ENCODE data around the gene ACTL7B. TPM values are rescaled to one million over a fixed set of nuclear protein-coding genes. Genes with fewer than 3 reads are reported as not detected.

ACTL7B gene
- total RNA-seq, 2 donors from 2014 or later, result 0.12 TPM; not detected in 1

DNA sequence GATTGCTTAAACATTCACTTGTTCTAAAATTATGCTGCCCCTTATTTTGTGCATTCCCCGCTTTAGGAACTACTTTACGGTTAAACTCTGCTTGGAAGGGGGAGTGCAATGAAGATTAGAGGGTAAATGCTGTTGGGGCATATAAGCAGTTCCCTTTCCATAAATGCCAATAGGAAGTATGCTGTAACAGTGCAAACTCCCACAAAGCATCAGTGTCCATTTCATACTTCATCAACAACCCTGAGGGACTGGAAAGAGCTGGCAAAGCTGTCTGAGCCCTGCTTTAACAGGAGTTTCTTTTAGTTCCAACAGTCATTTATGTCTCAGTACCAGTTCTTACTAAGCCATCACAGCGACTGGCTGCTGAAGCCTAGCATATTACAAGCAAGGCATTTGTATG is 8.1 kb upstream of the ACTL7B start:
- Mint-ChIP-seq H3K36me3 (ENCODE audit: insufficient read depth in 2 of 2) (peaks cover 0 to 2% of the 10 kb centered on the region in 2 donors), H3K27me3 (ENCODE audit: low read depth) (no peaks in the 10 kb centered on the region), H3K9me3 (no peaks in the 10 kb centered on the region), H3K4me3 (no peak overlapping the region), H3K4me1 (ENCODE audit: low read depth) (peaks cover 9% of the 10 kb centered on the region), H3K27ac (no peak overlapping the region)
- ATAC-seq (replicated peaks in 1 of 2), result no peak
- DNase-seq, result no peak

DNA sequence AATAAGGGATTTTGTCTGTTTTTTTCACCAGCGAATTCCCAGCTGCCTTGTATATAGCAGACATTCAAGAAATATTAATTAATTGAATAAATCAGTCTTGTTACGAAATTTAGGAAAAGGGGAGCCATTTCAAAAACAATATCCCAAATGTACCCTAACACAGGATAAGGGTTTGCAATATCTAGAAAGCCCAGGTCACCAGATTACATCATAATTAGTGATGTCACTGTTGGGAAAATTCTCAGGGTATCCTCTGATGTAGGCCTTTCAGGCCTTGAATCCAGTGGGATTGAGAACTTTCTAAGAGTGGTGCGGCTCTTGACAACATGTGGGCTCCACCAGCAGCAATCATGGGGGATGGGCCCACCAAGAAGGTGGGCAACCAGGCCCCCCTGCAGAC is 6.2 kb upstream of the ACTL7B start, which contains the start of gene ACTL7A:
TSS of gene ACTL7A (plus strand) at position 270 of the 400 bp plus-strand sequence. CDS start at position 327, 57 bp downstream.
- no peak within 1 kb of the TSS for H3K27ac Mint-ChIP-seq
- ATAC-seq (replicated peaks in 1 of 2) (no peak), DNase-seq (no peak)
- no peak within 1 kb of the TSS for H3K4me3 Mint-ChIP-seq
- no peaks in the 10 kb centered on the region for H3K9me3 Mint-ChIP-seq
- peaks cover 9% of the 10 kb centered on the region for H3K4me1 Mint-ChIP-seq (ENCODE audit: low read depth)
- no peaks in the 10 kb centered on the region for H3K36me3 Mint-ChIP-seq (ENCODE audit: insufficient read depth in 2 of 2)
- H3K27me3 Mint-ChIP-seq (ENCODE audit: low read depth), result peaks cover 5% of the 10 kb centered on the region

DNA sequence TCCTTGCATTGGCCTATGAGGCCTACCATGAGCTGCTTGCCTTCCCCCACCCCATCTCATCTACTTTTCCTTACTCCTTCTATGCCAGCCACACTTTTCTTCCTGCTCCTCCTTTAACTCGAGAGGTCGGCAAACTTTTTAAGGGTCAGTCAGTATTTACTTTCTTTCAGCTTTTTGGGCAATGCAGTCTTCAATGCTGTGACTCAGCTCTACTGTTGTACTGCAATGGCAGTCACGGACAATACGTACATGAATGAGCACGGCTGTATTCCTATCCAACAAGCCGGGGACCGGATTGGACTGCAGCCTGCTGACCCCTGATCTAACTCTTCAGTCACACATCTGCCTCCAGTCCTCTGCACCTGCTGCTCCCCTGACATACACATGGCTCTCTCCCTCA is 5.7 kb upstream of the ACTL7B start:
- H3K36me3 Mint-ChIP-seq (ENCODE audit: insufficient read depth in 2 of 2), result no peaks in the 10 kb centered on the region
- no peak for ATAC-seq (replicated peaks in 1 of 2)
- H3K27ac Mint-ChIP-seq, result no peak overlapping the region
- peaks cover 5% of the 10 kb centered on the region for H3K27me3 Mint-ChIP-seq (ENCODE audit: low read depth)
- no peaks in the 10 kb centered on the region for H3K9me3 Mint-ChIP-seq
- no peak for DNase-seq
- H3K4me1 Mint-ChIP-seq (ENCODE audit: low read depth), result peaks cover 9% of the 10 kb centered on the region
- no peak overlapping the region for H3K4me3 Mint-ChIP-seq

DNA sequence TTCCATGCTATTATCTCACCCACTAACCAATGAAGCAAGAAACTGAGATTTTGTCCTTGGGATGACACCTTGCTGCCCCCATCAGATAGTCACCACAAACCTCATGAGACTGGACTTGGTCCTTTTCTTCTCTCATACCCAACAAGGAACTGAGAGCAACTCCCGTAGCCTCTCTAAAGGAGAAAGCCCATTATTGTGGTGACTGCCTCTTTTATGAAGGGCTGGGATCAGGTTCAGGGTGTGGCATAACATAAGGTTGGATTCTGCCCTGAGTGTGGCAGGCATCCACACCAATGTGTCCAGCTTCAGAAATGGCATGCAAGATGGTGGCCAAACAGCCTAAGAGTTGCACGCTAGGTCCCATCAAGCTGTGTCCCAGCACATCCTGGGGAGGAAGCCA is 5.0 kb upstream of the ACTL7B start:
- Mint-ChIP-seq H3K4me3 (no peak overlapping the region), H3K27ac (no peak overlapping the region), H3K36me3 (ENCODE audit: insufficient read depth in 2 of 2) (no peaks in the 10 kb centered on the region), H3K4me1 (ENCODE audit: low read depth) (peaks cover 9% of the 10 kb centered on the region), H3K9me3 (no peaks in the 10 kb centered on the region), H3K27me3 (ENCODE audit: low read depth) (peaks cover 5% of the 10 kb centered on the region)
- no peak for ATAC-seq (replicated peaks in 1 of 2)
- DNase-seq, result no peak

DNA sequence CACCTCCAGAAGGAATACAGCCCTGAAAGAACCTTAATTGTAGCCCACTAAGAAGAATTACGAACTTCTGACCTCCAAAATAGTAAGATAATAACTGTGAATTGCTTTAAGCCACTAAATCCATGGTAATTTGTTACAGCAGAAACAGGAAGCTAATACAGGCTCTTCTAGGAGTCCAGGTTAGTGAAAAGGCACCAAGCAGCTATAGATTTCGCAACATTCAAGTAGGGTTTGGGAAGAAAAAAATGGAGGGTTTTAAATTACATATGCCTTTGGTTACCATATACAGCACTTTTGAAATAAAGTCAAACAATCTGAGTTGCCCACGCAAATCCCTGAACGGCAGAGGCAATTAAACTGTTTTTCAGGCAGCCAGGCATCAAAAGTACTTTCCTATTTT is 4.6 kb upstream of the ACTL7B start:
- ATAC-seq (replicated peaks in 1 of 2), result no peak
- Mint-ChIP-seq H3K27me3 (ENCODE audit: low read depth) (peaks cover 5% of the 10 kb centered on the region), H3K4me3 (no peak overlapping the region)

DNA sequence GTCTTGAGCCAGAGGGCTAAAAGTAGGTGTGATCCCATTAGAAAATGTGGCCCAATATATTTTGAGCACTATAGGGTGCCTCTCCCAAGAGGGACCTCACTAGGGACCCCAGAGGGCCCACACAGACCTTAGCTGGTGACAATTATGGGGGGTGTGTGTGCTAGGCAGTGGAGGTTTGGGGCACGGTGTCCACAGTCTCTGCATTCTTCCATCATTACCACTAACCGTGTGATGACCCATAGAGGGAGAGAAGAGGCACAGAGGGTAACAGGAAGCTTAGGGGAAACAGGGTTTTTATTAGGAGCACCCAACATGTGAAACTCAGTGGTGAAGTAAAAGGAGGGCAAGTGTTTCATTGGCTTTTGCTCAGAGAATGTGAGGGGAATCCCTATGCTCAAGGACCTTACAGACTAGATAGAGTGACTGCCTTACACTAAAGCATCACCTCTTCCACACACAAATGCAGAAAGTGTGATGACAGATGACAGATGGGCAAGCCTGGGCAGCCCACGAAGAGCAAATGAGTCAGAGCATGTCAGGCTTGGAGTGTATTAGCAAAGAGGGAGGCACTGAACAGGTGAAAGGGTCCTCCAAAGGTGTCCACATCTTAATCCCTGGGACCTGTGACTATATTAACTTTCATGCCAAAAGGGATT is 3.8 kb upstream of the ACTL7B start:
- Mint-ChIP-seq H3K36me3 (ENCODE audit: insufficient read depth in 2 of 2) (no peaks in the 10 kb centered on the region), H3K9me3 (no peaks in the 10 kb centered on the region), H3K27ac (no peak overlapping the region), H3K4me1 (ENCODE audit: low read depth) (peaks cover 9% of the 10 kb centered on the region), H3K4me3 (no peak overlapping the region), H3K27me3 (ENCODE audit: low read depth) (peaks cover 5% of the 10 kb centered on the region)
- peak; percentile 87 to 90 for ATAC-seq (replicated peaks in 1 of 2)
- DNase-seq, result peak; percentile 5 to 17

More for the DNA sequence above, 4.6 kb upstream of the ACTL7B start:
- Mint-ChIP-seq H3K36me3 (ENCODE audit: insufficient read depth in 2 of 2) (no peaks in the 10 kb centered on the region), H3K4me1 (ENCODE audit: low read depth) (peaks cover 9% of the 10 kb centered on the region), H3K9me3 (no peaks in the 10 kb centered on the region), H3K27ac (no peak overlapping the region)
- DNase-seq, result no peak

DNA sequence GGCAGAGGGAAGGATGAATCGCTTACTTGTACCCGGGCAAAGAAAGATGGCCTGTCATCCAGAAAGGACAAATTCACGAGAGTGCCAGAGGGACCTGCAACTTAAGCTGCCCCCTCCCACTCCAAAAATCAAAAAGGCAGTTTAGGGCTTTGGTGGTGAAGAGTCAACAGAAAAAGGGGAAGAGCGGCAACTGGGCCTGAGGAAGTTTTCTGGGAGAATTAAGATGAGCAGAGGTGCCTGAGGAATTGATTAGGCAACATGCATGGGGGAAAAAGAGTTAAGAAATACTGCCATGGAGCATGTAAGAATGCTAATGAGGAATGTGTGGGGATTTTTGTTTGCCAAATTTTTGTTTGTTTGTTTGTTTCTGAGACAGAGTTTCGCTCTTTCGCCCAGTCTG is 1.8 kb upstream of the ACTL7B start:
- H3K4me3 Mint-ChIP-seq, result no peak overlapping the region
- ATAC-seq (replicated peaks in 1 of 2), result no peak
- H3K27me3 Mint-ChIP-seq (ENCODE audit: low read depth), result peaks cover 5% of the 10 kb centered on the region
- no peak for DNase-seq
- peaks cover 9% of the 10 kb centered on the region for H3K4me1 Mint-ChIP-seq (ENCODE audit: low read depth)
- no peak overlapping the region for H3K27ac Mint-ChIP-seq
- no peaks in the 10 kb centered on the region for H3K9me3 Mint-ChIP-seq
- no peaks in the 10 kb centered on the region for H3K36me3 Mint-ChIP-seq (ENCODE audit: insufficient read depth in 2 of 2)

DNA sequence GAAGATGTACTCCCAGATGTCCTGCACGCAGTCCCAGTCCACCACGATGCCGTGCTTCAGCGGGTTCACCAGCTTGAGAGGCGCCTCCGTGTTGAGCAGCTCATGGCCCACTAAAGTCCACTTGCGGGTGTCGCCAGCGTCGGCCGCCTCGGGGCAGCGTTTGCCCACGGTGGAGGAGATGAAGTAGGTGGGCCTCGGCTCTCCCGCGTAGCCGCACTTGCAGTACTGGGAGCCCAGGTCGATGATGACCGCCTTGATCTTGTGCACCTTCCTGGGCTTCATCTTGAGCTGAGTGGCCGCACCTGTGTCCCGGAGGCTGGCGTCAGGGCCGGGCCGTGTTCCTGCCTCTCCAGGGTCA is 278 bp downstream of the ACTL7B start:
- DNase-seq (no peak), ATAC-seq (replicated peaks in 1 of 2) (no peak)
- peaks cover 12% of the 10 kb centered on the region for H3K27me3 Mint-ChIP-seq (ENCODE audit: low read depth)
- H3K36me3 Mint-ChIP-seq (ENCODE audit: insufficient read depth in 2 of 2), result no peaks in the 10 kb centered on the region
- no peak overlapping the region for H3K4me3 Mint-ChIP-seq
- no peak overlapping the region for H3K27ac Mint-ChIP-seq
- peaks cover 9% of the 10 kb centered on the region for H3K4me1 Mint-ChIP-seq (ENCODE audit: low read depth)
- H3K9me3 Mint-ChIP-seq, result no peaks in the 10 kb centered on the region

DNA sequence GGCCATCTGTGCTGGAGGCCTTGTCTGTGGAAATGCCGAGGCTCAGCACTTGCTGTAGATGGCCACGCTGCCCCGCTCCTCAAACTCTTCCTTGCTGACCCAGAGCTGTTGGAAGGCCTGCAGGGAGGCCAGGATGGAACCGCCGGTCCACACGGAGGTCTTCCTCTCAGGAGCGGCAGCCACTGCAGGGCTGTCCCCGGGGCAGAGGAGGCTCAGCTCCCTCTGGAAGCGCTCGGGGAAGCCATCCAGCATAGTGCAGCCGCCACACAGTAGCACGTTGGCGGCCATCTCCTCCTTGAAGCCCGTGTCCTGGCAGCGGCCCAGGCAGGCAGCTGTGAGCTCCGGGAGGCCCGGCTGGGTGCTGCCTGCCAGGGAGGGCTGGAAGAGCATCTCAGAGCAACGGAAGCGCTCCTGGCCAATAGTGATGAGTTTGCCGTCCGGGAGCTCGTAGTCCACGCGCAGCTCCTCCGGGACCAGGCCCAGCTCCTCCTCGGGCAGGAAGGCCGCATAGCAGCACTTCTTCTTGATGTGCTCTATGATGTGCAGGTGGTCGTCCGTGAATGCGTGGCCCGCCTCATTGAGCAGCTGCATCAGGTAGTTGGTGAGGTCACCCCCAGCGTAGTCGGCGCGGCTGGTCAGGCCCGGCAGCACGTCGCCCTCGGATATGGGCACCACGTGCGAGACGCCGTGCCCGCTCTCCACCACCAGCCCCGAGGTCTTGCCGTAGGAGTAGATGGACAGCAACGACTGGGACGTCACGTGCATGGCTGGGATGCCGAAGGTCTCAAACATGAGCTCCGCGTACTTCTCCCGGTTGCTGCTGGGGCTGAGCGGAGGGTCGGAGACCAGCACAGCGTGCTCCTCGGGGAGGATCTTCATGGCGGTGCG is 901 bp downstream of the ACTL7B start:
- no peaks in the 10 kb centered on the region for H3K36me3 Mint-ChIP-seq (ENCODE audit: insufficient read depth in 2 of 2)
- H3K27ac Mint-ChIP-seq, result no peak overlapping the region
- DNase-seq (no peak), ATAC-seq (replicated peaks in 1 of 2) (no peak)
- no peak overlapping the region for H3K4me3 Mint-ChIP-seq
- no peaks in the 10 kb centered on the region for H3K9me3 Mint-ChIP-seq
- H3K27me3 Mint-ChIP-seq (ENCODE audit: low read depth), result peaks cover 12% of the 10 kb centered on the region
- H3K4me1 Mint-ChIP-seq (ENCODE audit: low read depth), result peaks cover 7% of the 10 kb centered on the region

DNA sequence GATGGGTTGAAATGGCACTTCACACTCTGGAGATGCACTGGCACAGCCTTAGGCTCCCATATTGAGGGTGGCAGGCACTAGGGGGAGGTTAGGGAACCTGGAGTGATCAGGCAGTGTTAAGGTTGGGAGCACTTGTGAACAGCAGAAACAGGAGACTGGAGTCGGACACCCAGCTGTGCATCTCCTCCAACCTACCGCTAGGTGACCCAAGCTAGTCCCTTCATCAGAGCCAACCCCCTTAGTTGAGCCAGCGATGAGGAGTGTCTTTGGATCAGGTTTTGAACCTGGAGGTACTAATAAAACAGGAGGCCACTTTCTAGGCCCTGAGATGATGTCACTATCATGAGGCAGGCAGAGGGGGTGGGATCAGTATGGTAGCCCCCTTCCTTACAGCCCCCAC is 1.7 kb downstream of the ACTL7B start:
- peaks cover 12% of the 10 kb centered on the region for H3K27me3 Mint-ChIP-seq (ENCODE audit: low read depth)
- ATAC-seq (replicated peaks in 1 of 2), result no peak
- DNase-seq, result no peak
- H3K36me3 Mint-ChIP-seq (ENCODE audit: insufficient read depth in 2 of 2), result no peaks in the 10 kb centered on the region
- H3K4me3 Mint-ChIP-seq, result no peak overlapping the region
- H3K4me1 Mint-ChIP-seq (ENCODE audit: low read depth), result no peaks in the 10 kb centered on the region
- no peak overlapping the region for H3K27ac Mint-ChIP-seq
- H3K9me3 Mint-ChIP-seq, result no peaks in the 10 kb centered on the region

DNA sequence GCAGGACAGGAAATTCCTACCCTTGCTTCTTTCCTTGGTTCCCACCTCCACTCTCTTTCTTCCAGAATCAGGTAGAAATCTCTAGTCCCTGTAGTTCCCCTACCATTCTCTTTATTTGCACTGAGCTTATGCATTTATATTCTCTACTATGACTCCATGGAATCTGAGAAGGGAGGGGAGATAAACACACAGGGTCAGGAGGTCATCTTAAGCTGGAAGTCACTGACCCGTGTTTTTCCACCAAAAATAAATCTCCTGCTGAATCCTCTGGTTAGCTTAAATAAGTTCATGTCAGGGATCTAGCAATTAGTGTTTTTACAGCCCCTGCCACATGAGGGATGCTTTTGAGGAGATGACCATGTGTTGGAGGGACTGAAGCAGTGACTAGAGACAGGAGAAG is 3.7 kb downstream of the ACTL7B start:
- Mint-ChIP-seq H3K4me3 (no peak overlapping the region), H3K4me1 (ENCODE audit: low read depth) (no peaks in the 10 kb centered on the region), H3K36me3 (ENCODE audit: insufficient read depth in 2 of 2) (no peaks in the 10 kb centered on the region), H3K27me3 (ENCODE audit: low read depth) (peaks cover 8% of the 10 kb centered on the region), H3K27ac (no peak overlapping the region), H3K9me3 (no peaks in the 10 kb centered on the region)
- DNase-seq (no peak), ATAC-seq (replicated peaks in 1 of 2) (no peak)

DNA sequence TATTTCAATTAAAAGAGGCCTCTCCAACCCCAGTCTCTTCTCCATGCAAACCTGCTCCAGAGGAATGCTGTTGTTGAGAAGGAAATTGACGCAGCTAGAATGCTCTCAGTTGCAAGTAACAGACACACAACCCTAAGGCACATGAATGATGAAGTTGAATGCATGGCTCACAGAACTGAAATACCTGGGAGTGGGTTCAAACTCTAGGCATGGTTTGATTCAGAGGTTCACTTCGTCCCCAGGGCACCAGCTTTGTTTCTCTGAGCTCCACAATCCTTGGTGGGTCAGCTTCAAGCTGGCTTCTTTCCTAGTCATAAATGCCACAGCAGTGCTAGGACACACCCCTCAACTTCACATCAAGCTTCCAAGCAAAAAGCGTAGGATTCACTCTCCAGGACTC is 4.6 kb downstream of the ACTL7B start:
- Mint-ChIP-seq H3K9me3 (no peaks in the 10 kb centered on the region), H3K4me3 (no peak overlapping the region), H3K36me3 (ENCODE audit: insufficient read depth in 2 of 2) (no peaks in the 10 kb centered on the region), H3K27me3 (ENCODE audit: low read depth) (peaks cover 8% of the 10 kb centered on the region), H3K27ac (no peak overlapping the region), H3K4me1 (ENCODE audit: low read depth) (no peaks in the 10 kb centered on the region)
- ATAC-seq (replicated peaks in 1 of 2), result no peak
- DNase-seq, result no peak

DNA sequence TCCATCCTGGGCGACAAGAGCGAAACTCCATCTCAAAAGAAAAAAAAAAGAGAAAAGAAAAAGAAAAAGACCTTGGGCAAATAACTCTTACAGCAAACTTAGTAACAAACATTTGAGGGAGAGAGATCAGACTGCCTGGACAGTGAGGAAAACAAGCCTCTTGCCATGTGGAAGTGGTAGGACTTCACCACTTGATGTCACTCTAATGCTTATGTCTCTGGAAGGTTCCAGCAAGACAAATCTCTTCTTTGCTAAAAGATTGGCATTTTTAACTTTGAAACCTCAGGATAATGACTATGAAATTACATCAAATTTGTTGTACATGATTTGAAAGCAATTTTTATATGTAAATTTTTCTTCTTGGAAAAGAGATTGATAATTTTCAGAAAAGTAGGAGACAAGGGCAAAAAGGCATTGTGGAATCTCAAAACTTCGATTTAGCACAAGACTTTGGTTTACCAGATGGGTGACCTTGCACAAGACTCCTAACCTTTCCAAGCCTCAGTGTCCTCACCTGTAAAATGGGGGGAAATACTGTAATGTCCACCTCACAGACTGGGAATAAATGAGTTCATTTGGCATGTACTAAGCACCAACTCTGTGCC is 5.4 kb downstream of the ACTL7B start:
- DNase-seq (no peak), ATAC-seq (replicated peaks in 1 of 2) (no peak)
- no peak overlapping the region for H3K4me3 Mint-ChIP-seq
- H3K9me3 Mint-ChIP-seq, result no peaks in the 10 kb centered on the region
- H3K27me3 Mint-ChIP-seq (ENCODE audit: low read depth), result peaks cover 8% of the 10 kb centered on the region
- H3K36me3 Mint-ChIP-seq (ENCODE audit: insufficient read depth in 2 of 2), result no peaks in the 10 kb centered on the region
- no peaks in the 10 kb centered on the region for H3K4me1 Mint-ChIP-seq (ENCODE audit: low read depth)
- no peak overlapping the region for H3K27ac Mint-ChIP-seq
